NCI-H2196 treated with DMSO at 0.1 percent for 48 hours (cell line): ENCODE data around the gene NFIA.

Source experiments
- DNase-seq: peaks from one replicate; lab custom pipeline; 2025; ENCODE audit not compliant: unreplicated experiment; lab: John Stamatoyannopoulos, UW

Gene NFIA

GRCh38 chr1:61419657-61420056 lies 337.3 kb downstream of the NFIA start:
- DNase-seq = no peak

GRCh38 chr1:61420243-61420642 lies 337.9 kb downstream of the NFIA start:
- no peak for DNase-seq

- no peak for DNase-seq
These were observed 338.8 kb downstream of the NFIA start for GRCh38 chr1:61420909-61421835.

GRCh38 chr1:61423643-61424042 lies 341.3 kb downstream of the NFIA start:
- no peak for DNase-seq

- no peak for DNase-seq
These were observed 342.0 kb downstream of the NFIA start for GRCh38 chr1:61424382-61424781.

GRCh38 chr1:61425040-61425439 lies 342.7 kb downstream of the NFIA start:
- DNase-seq = no peak

GRCh38 chr1:61426254-61426653 lies 343.9 kb downstream of the NFIA start:
- no peak for DNase-seq

- DNase-seq = no peak
These were observed 344.5 kb downstream of the NFIA start for GRCh38 chr1:61426885-61427284.

- DNase-seq = no peak
These were observed 345.1 kb downstream of the NFIA start for GRCh38 chr1:61427510-61427909.

GRCh38 chr1:61428146-61428545 lies 345.8 kb downstream of the NFIA start:
- DNase-seq = no peak

GRCh38 chr1:61432616-61433388 lies 350.4 kb downstream of the NFIA start:
- no peak for DNase-seq

GRCh38 chr1:61433646-61434045 lies 351.3 kb downstream of the NFIA start:
- DNase-seq = no peak

GRCh38 chr1:61434276-61434675 lies 351.9 kb downstream of the NFIA start:
- DNase-seq = no peak

- no peak for DNase-seq
These were observed 352.9 kb downstream of the NFIA start for GRCh38 chr1:61435226-61435625.

GRCh38 chr1:61436016-61436415 lies 353.7 kb downstream of the NFIA start:
- no peak for DNase-seq

GRCh38 chr1:61436491-61437120 lies 354.2 kb downstream of the NFIA start:
- DNase-seq = no peak

GRCh38 chr1:61439234-61439633 lies 356.9 kb downstream of the NFIA start:
- DNase-seq = no peak

- no peak for DNase-seq
These were observed 359.4 kb downstream of the NFIA start for GRCh38 chr1:61441723-61442262.

- no peak for DNase-seq
These were observed 360.2 kb downstream of the NFIA start for GRCh38 chr1:61442544-61442943.

- DNase-seq = no peak
These were observed 361.9 kb downstream of the NFIA start for GRCh38 chr1:61444288-61444687.

GRCh38 chr1:61445269-61445825 lies 363.0 kb downstream of the NFIA start:
- no peak for DNase-seq
